Liver (tissue), 3 donors: ENCODE results near the gene TSR1.

ENCODE experiments used
- GABPA ChIP-seq, 2 donors: IDR thresholded peaks in 1 of 2; conservative IDR thresholded peaks in 1 of 2; 2 replicates each; pipeline ENCODE4 v1.6.1; 2016; ENCODE audit warnings: antibody characterized with exemption in 2 of 2, mild to moderate bottlenecking in 1 of 2, moderate library complexity in 1 of 2
- NR2F2 ChIP-seq: IDR thresholded peaks from 2 replicates; pipeline ENCODE4 v1.6.1; 2016; ENCODE audit warnings: antibody characterized with exemption
- TF ChIP-seq, protein P1 (sequence below): fragments of 150-350 bp; IDR thresholded peaks from 2 replicates; pipeline ENCODE4 v1.5.1; 2017; ENCODE audit warnings: improper control_type of control experiment, low read depth, low read length; ENCODE audit not compliant: missing input control
- donor health status: healthy.
- donor health status: healthy.

DNA sequence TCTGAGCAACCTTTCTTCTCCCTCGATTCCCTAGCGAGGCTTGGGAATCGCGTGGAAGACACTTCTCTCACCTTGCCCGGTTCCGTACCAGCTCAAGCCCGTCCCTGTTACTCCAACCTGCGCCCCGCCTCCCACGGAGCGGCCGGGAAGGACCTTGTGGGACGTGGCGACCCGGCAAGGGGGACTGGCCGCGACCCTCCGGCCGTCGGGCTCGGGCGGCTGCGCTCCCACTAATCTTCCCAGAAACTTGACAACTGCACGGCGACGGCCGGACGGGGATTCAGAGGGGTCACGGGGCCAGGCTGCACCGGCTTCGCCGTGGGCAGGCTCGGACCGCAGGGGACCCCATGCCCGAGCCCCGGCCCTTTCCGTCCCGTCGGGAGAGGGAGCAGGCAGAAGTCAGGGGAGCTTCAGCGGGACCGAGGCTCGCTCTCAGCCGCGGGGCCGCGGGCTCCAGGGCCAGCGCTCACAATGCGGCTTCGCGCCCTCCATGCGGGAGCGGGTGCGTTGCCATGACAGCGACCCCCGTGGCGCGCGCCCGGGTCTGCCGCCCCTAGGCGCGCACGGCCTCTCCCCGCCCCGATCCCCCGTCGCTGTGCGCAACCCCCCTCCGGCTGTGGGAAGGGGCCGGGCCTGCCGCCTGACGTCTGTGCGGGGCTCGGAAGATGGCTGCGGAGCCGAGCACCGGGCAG lies 741 bp upstream of the TSR1 start, which contains the start of gene SGSM2:
- TF ChIP-seq, protein P1, sequence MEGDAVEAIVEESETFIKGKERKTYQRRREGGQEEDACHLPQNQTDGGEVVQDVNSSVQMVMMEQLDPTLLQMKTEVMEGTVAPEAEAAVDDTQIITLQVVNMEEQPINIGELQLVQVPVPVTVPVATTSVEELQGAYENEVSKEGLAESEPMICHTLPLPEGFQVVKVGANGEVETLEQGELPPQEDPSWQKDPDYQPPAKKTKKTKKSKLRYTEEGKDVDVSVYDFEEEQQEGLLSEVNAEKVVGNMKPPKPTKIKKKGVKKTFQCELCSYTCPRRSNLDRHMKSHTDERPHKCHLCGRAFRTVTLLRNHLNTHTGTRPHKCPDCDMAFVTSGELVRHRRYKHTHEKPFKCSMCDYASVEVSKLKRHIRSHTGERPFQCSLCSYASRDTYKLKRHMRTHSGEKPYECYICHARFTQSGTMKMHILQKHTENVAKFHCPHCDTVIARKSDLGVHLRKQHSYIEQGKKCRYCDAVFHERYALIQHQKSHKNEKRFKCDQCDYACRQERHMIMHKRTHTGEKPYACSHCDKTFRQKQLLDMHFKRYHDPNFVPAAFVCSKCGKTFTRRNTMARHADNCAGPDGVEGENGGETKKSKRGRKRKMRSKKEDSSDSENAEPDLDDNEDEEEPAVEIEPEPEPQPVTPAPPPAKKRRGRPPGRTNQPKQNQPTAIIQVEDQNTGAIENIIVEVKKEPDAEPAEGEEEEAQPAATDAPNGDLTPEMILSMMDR = no peak
- TF ChIP-seq GABPA (IDR thresholded peaks at IDR 0.05 in 1 of 2, conservative IDR thresholded peaks at IDR 0.05 in 1 of 2) (no peak), NR2F2 (no peak)
